NT2/D1 (cell line): ENCODE data around the gene RIPK3.
"Not testable (repeated sequence)": the region's sequence is repeated elsewhere in the genome, so short reads cannot be mapped to it uniquely, and the experiment has no call there.

Experiments used
- SUZ12 ChIP-seq: IDR thresholded peaks from 2 replicates; pipeline ENCODE4 v1.6.1; 2011; ENCODE audit not compliant: insufficient read length, insufficient read depth; ENCODE audit errors: extremely low read depth
- YY1 ChIP-seq: IDR thresholded peaks from 2 replicates; pipeline ENCODE4 v1.6.1; 2011; ENCODE audit not compliant: insufficient read length, insufficient read depth
- ZNF274 ChIP-seq: IDR thresholded peaks from 2 replicates; pipeline ENCODE4 v1.6.1; 2011; ENCODE audit warnings: mild to moderate bottlenecking, low read depth, low read length

GRCh38 chr14:24327914-24328313 lies 11.9 kb downstream of the RIPK3 start:
- TF ChIP-seq ZNF274, YY1, SUZ12: not testable (repeated sequence)
